DND-41 (cell line): ENCODE data around the gene CCDC6.

Experiments
- ATAC-seq: fragments of 200-7000 bp; cut with Tn5 transposase; 3 replicates; pipeline ENCODE4 v1.9.1; 2021; ENCODE audit warnings: low read depth; ENCODE audit not compliant: insufficient read depth
- DNase-seq: peaks from one replicate; pipeline ENCODE4 v3.0.0-alpha.2; 2020
- H2AFZ ChIP-seq: 2 replicates; pipeline ENCODE4 v1.6.0; 2012; ENCODE audit warnings: low read depth, low read length
- H3K27ac ChIP-seq: 2 replicates; pipeline ENCODE4 v1.5.1; 2012; ENCODE audit warnings: low read length, inconsistent platforms
- H3K27me3 ChIP-seq: fragments of 200-600 bp; sonication (generic); 2 replicates; pipeline ENCODE4 v1.6.0; 2012; ENCODE audit warnings: low read length, mild to moderate bottlenecking, inconsistent platforms; ENCODE audit not compliant: insufficient read depth, poor library complexity
- H3K36me3 ChIP-seq: 2 replicates; pipeline ENCODE4 v1.5.1; 2012; ENCODE audit warnings: low read length, inconsistent platforms; ENCODE audit not compliant: insufficient read depth
- H3K4me1 ChIP-seq: 2 replicates; pipeline ENCODE4 v1.5.1; 2012; ENCODE audit warnings: mild to moderate bottlenecking, low read length; ENCODE audit not compliant: insufficient read depth
- H3K4me2 ChIP-seq: 2 replicates; pipeline ENCODE4 v1.6.0; 2012; ENCODE audit warnings: mild to moderate bottlenecking, moderate library complexity, low read length, inconsistent platforms; ENCODE audit not compliant: insufficient read depth
- H3K4me3 ChIP-seq, 2 experiments: fragments of 200-600 bp in 1 of 2; shearing (Covaris generic) in 1 of 2; 2 replicates each; pipeline ENCODE4 v1.5.1; 2012 to 2016; ENCODE audit warnings: inconsistent platforms in 2 of 2, low read length in 2 of 2, mild to moderate bottlenecking in 2 of 2, low read depth in 1 of 2, moderate library complexity in 1 of 2
- H3K79me2 ChIP-seq: 2 replicates; pipeline ENCODE4 v1.6.0; 2012; ENCODE audit warnings: low read length, inconsistent platforms; ENCODE audit not compliant: insufficient read depth
- H3K9ac ChIP-seq: 2 replicates; pipeline ENCODE4 v1.6.0; 2012; ENCODE audit warnings: low read depth, mild to moderate bottlenecking, inconsistent platforms, low read length, moderate library complexity
- H3K9me3 ChIP-seq: 2 replicates; pipeline ENCODE4 v1.5.1; 2012; ENCODE audit warnings: low read length, moderate library complexity, mild to moderate bottlenecking, inconsistent platforms; ENCODE audit not compliant: insufficient read depth, severe bottlenecking
- H4K20me1 ChIP-seq: 2 replicates; pipeline ENCODE4 v1.6.0; 2012; ENCODE audit warnings: low read length; ENCODE audit not compliant: insufficient read depth
- CTCF ChIP-seq: IDR thresholded peaks from 2 replicates; pipeline ENCODE4 v1.5.1; 2012; ENCODE audit warnings: borderline replicate concordance, low read length, moderate library complexity, mild to moderate bottlenecking; ENCODE audit not compliant: poor library complexity, severe bottlenecking; ENCODE audit errors: extremely low read depth
- EZH2 ChIP-seq: IDR thresholded peaks from 3 replicates; pipeline ENCODE4 v1.6.1; 2012; ENCODE audit warnings: borderline replicate concordance, low read depth, mild to moderate bottlenecking, moderate library complexity, low read length, inconsistent platforms; ENCODE audit not compliant: severe bottlenecking

Gene CCDC6

GRCh38 chr10:59908808-59909143 is 2.4 kb upstream of the CCDC6 start:
- H3K9me3 ChIP-seq = no peaks in the 10 kb centered on the region
- TF ChIP-seq CTCF (no peak), EZH2 (no peak)
- H3K36me3 ChIP-seq = no peaks in the 10 kb centered on the region; the same call in 1 of the 2 replicates
- peaks cover 36% of the 10 kb centered on the region for H3K4me1 ChIP-seq
- peak overlapping the region; percentile 96 for H3K27ac ChIP-seq
- peaks cover 32% of the 10 kb centered on the region for H3K79me2 ChIP-seq
- H3K4me2 ChIP-seq = peak overlapping the region; percentile 96
- H2AFZ ChIP-seq = peak overlapping the region; percentile 59
- peak overlapping the region in 1 of 2 experiments; percentile 95; a peak in 1 of 4 replicates for H3K4me3 ChIP-seq
- DNase-seq (no peak), ATAC-seq (no peak)
- H4K20me1 ChIP-seq = peaks cover 21% of the 10 kb centered on the region
- H3K9ac ChIP-seq = 0 out of 2 replicates have a peak overlapping the region, but pooled peaks have one; percentile 80
- no peaks in the 10 kb centered on the region for H3K27me3 ChIP-seq

- peak overlapping the region; percentile 96 for H3K27ac ChIP-seq
- H3K79me2 ChIP-seq = peaks cover 38% of the 10 kb centered on the region
- peak overlapping the region; percentile 96 for H3K4me2 ChIP-seq
- peak overlapping the region; percentile 80 for H3K9ac ChIP-seq
- no peaks in the 10 kb centered on the region for H3K9me3 ChIP-seq
- peak overlapping the region; percentile 95; a peak in 3 of 4 replicates for H3K4me3 ChIP-seq
- DNase-seq (peak; percentile 82), ATAC-seq (peak; percentile 63)
- H3K27me3 ChIP-seq = no peaks in the 10 kb centered on the region
- peaks cover 24% of the 10 kb centered on the region for H4K20me1 ChIP-seq
- peaks cover 42% of the 10 kb centered on the region for H3K4me1 ChIP-seq
- peaks cover 1% of the 10 kb centered on the region; the same call in 1 of the 2 replicates for H3K36me3 ChIP-seq
- peak overlapping the region; percentile 82 for H2AFZ ChIP-seq
- TF ChIP-seq CTCF (no peak), EZH2 (no peak)
Measured at GRCh38 chr10:59907918-59908807, 1.8 kb upstream of the CCDC6 start.

- peaks cover 45% of the 10 kb centered on the region for H3K79me2 ChIP-seq
- H2AFZ ChIP-seq = peak overlapping the region; percentile 82
- H3K4me1 ChIP-seq = peaks cover 43% of the 10 kb centered on the region
- H3K4me2 ChIP-seq = peak overlapping the region; percentile 96
- H4K20me1 ChIP-seq = peaks cover 30% of the 10 kb centered on the region
- peak overlapping the region; percentile 80 for H3K9ac ChIP-seq
- TF ChIP-seq CTCF (no peak), EZH2 (no peak)
- no peak for ATAC-seq
- DNase-seq = no peak
- H3K27ac ChIP-seq = peak overlapping the region; percentile 96
- peaks cover 4% of the 10 kb centered on the region; the same call in 1 of the 2 replicates for H3K36me3 ChIP-seq
- H3K9me3 ChIP-seq = no peaks in the 10 kb centered on the region
- peak overlapping the region; percentile 95 for H3K4me3 ChIP-seq
- no peaks in the 10 kb centered on the region for H3K27me3 ChIP-seq
Measured at GRCh38 chr10:59907537-59907917, 1.2 kb upstream of the CCDC6 start.
